ENCODE results near the gene FMNL2. TPM values are rescaled to one million over a fixed set of nuclear protein-coding genes. Genes with fewer than 3 reads are reported as not detected.

Gene FMNL2
- total RNA-seq, 1 experiment from 2014 or later: 1.7 TPM

GRCh38 chr2:152339556-152340286 is 4.7 kb downstream of the FMNL2 start:
- DNase-seq (ENCODE audit: low spot score): no peak

- DNase-seq (ENCODE audit: low spot score): no peak
Measured at GRCh38 chr2:152342259-152343046, 7.5 kb downstream of the FMNL2 start.

DNA sequence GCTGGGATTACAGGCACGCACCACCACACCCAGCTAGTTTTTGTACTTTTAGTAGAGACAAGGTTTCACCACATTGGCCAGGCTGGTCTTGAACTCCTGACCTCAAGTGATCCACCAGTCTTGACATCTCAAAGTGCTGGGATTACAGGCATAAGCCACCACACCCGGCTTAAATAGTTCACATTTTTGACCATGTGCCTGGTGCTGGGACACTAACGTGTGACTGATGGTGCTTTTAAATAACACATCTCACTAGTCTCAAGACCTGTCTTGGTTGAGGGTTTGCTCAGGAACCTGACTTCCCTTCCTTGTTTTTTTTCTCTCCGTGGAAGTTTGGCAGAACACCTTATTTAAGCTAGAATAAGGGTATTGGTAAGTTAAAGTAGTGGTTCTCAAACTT is 8.5 kb downstream of the FMNL2 start:
- DNase-seq (ENCODE audit: low spot score): no peak

GRCh38 chr2:152344579-152345195 is 9.7 kb downstream of the FMNL2 start:
- no peak for DNase-seq (ENCODE audit: low spot score)

DNA sequence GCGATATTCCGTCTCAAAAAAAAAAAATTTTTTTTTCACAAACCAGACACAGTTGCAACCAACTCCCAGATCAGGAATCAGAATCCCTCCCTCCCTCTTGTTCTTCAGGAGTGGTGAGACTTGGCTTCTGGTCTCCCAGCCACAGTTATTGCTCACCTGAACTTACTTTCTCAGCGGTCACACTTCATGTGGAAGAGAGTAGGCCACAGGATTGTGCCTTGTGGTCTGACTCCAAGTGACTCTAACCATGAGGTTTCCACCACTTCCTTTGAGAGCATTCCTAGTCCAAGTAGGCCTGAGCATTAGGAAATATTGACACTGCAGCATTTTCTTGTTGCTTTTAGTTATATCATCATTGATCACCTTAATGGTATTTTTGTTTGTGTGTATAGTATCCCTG is 12.1 kb downstream of the FMNL2 start:
- DNase-seq (ENCODE audit: low spot score): no peak

DNA sequence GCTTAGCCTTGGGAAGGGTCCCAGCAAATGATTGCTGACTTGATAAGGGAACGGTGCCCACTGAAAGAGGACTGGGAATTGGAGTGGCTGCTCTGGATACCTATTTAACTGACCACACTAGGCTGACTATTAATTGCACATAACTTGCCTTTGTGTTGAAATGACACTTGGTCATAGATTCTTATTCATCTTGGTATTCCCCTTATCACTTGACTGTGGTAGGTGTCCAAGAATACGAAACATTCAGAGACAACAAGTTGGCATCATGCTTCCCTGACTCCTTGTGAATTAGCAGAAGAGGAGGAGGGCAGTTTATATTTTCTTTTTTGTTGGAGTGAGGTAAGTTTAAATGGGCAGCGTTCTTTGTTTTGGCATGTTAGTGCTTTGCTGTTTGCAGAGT is 13.4 kb downstream of the FMNL2 start:
- no peak for DNase-seq (ENCODE audit: low spot score)

GRCh38 chr2:152349416-152349815 is 14.4 kb downstream of the FMNL2 start:
- no peak for DNase-seq (ENCODE audit: low spot score)

DNA sequence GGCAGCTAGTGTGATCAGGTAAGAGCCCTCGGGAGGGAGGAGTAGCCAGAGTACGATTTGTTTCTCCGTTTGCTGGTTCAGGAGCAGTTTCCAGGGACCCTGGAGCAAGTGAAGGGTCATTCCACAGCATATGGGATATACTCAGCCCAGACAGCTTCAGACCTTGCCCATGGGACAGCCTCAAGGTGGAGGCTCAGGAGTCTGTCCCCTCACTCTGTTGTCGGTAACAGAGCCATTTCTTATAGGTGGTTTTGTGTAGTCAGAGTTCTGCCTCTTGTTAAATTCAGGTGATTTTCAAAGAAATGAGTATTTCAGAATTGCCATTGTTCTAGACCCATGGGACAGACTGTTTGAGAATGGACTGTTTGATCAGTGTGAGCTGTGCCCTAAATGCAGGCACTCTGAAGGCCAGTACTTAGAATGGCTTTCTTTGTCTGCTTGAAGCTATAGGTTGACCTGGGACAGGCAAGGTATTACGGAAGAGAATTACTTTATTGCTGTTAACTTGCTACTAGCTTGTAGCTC is 15.2 kb downstream of the FMNL2 start:
- DNase-seq (ENCODE audit: low spot score): no peak

GRCh38 chr2:152352616-152353015 is 17.6 kb downstream of the FMNL2 start:
- no peak for DNase-seq (ENCODE audit: low spot score)

- DNase-seq (ENCODE audit: low spot score): no peak
Measured at GRCh38 chr2:152353364-152353763, 18.4 kb downstream of the FMNL2 start.

DNA sequence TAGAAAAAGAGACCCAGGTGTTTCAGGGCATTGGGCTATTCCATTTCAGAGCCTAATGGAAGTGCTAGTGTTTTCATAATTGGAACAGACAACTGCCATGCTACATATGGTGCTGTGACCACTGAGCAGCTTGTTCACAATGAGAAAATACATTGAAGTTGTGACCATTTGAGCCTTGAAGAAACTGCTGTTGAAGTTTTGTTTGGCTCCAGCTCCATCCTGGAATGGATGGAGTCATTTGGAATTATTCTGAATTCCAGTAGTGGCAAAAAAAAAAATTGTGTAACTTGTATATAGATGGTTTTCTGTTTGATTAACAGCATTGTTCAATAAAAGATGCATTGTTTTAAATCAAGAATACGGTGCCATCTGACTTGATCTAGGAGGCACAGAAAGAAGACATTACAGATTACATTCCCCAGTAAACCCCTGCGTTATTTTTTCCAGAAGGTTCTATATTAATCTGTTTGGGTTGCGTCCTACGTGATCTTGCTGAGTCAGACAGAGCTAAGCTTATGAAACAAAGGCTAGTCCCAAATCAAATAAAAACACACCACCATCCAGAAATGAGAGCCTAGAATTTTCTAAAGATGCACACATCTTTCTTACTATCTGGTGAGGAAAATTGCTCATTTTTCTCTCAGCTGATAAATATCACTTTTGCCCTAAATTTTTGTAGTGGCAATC is 19.2 kb downstream of the FMNL2 start:
- DNase-seq (ENCODE audit: low spot score): no peak

- no peak for DNase-seq (ENCODE audit: low spot score)
Measured at GRCh38 chr2:152354909-152355308, 19.9 kb downstream of the FMNL2 start.

DNA sequence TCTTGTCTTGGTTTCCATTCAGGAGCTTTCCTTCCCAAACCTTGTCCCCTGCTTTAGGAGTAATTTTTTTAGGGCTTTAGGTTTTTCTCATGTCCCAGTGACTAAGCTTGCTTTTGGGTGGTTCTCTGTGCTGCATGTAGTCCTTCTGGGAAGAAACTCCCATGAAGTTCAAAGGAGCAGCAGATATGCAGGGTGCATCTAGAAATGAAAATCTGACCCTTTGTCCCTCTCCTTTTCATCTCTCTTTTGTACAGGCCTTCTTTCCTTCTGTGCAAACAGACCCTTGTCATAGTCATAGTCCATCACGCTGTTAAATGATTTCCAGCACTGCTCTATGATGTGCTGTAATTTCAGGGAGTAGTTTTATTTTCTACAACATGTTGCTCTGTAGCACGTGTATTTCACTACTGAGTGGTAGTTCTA is 20.4 kb downstream of the FMNL2 start:
- no peak for DNase-seq (ENCODE audit: low spot score)

DNA sequence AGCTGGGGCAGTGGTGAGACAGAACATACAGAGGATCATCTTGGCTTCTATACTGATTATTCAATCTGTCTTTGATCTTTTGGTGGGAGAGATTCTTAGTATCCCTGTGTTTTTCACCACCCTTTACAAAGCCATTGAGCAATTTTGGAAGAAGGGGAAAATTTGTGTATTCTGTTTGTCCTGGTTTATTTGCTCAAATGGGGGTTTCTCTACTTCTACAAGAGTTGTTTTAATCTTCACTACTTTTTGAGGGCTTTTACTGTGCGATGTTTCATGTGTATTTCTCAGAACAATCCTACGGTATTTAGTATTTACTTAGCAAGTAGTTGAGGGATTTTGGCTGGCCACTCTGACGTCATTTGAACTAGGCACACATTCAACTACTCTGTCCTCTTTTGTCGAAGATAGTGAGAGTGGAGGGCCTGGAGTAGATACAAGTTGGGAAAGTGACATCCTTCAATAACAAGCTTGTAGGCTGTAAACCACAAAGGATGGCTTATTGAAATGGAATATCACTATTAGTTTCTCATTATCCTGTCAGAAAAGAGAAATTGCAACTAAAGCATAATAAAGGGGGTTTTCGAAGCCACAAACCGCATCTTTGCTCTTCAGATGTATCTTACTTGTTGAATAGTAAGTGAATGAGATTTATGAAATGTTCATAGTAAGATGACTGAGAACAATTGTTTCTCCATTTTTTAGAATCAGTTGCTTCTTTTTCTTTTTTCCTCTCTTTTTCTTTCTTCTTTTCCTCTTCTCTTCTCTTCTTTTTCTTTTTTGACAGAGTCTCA is 24.8 kb downstream of the FMNL2 start:
- no peak for DNase-seq (ENCODE audit: low spot score)

DNA sequence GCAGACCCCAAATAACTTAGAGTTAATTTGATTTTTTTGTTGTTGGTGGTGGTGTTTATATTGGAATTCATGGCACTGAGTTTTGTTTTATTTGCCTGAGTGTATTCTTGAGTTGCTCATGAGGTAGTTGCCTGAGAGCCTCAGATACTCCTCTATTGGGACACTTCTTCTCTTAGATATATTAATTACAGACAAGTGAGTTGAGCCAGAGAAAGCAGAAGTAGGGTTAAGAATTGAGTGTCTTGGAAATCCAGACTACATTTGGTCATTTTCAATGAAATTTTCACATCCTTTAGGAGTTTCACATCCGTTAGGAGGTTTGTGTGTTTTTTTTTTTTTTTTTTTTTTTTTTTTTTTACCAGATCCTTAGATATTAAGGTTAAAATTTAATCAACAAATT is 29.0 kb downstream of the FMNL2 start:
- DNase-seq (ENCODE audit: low spot score): no peak

GRCh38 chr2:152367547-152368390 is 32.8 kb downstream of the FMNL2 start:
- DNase-seq (ENCODE audit: low spot score): no peak

GRCh38 chr2:152369176-152369860 is 34.3 kb downstream of the FMNL2 start:
- no peak for DNase-seq (ENCODE audit: low spot score)

DNA sequence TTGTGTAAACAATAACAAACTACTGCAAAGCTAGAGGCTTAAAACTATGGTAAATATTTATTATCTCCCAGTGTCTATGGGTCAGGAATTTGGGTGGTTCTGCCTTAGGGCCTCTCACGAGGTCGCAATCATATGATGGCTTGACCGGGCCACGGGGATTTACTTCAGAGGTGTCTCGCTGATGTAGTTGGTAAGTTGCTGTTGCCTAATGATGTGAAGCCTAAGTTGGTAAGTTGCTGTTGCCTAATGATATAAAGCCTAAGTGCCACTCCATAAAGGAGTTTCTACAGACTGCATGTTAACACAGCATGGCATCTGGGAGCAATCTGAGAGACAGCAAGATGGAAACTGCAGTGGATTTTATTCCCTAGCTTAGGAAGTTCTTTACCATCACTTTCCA is 35.8 kb downstream of the FMNL2 start:
- DNase-seq (ENCODE audit: low spot score): no peak

DNA sequence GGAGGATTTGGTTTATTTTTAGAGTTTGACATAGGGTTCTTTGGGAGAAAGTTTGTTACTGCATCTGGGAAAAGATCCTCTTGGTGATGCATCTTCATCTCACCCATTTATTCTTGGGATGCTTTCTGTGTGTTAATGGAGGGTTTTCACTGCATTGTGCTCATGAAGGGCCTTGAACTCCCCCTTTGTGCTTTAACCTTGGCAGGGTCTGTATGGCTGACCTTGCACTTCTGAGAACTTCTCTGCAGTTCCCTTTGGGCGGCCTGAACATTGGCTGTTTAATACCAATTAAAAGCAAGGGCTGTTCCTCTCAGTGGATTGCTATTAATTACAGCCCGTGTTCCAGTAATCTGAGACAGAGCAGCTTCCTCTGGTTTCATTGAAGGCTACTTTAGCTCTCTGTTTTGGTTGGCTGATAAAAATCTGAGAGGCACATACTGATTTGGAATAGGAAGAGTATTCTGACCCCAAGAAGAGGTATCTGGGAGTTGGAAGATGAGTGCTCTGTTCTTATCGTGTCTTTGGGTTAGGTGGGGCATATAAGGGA is 37.5 kb downstream of the FMNL2 start:
- no peak for DNase-seq (ENCODE audit: low spot score)

Data from HT-29 (cell line).